GM18868 (cell line): ENCODE data around the gene TMA7.
"Not testable (repeated sequence)": the region's sequence is repeated elsewhere in the genome, so short reads cannot be mapped to it uniquely, and the experiment has no call there.

Experiments used
- ATAC-seq: cut with Tn5 transposase; IDR thresholded peaks from one replicate; pipeline ENCODE4 v1.9.1; 2021; ENCODE audit warnings: mild to moderate bottlenecking, moderate library complexity; ENCODE audit not compliant: unreplicated experiment

Gene TMA7

DNA sequence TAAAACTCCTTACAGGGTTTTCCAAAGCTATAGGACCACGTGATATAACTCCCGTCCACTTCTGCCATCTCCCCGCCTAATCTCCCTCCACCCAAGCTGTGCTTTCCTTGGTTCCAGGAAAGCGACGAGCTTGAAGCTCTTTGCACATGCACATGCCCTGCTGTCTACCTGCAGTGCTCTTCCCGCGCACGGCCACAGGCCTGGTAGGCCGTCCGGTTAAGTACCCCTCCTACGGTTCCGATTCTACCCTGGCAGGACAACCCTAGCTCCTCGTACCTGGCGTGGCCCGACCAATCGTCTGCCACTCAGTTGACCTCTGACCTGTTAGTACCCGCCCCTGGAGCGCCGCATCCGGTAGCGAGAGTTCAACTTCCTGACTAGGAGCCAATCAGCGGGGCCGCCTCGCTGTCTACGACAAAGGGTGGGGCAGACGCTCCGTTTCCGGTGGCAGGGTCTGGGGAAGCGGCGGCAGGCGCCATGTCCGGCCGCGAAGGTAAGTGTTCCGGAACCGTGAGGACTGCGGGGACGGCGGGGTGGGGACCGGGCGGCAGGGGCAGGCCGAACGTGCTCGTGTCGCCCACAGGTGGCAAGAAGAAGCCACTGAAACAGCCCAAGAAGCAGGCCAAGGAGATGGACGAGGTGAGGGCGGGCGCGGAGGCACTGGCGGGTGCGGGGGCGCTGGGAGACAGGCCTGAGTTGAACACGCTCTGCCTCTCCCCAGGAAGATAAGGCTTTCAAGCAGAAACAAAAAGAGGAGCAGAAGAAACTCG, at the start of gene TMA7, which contains the start of gene CCDC51:
Gene TMA7, plus strand, starts transcription at position 438 of the 770 bp plus-strand sequence. Its CDS starts 40 bp downstream, at position 478.
Gene CCDC51, minus strand, starts transcription at position 300 of the 770 bp plus-strand sequence. CDS start 4,991 bp downstream, outside the sequence.
- ATAC-seq: peak; percentile 92

DNA sequence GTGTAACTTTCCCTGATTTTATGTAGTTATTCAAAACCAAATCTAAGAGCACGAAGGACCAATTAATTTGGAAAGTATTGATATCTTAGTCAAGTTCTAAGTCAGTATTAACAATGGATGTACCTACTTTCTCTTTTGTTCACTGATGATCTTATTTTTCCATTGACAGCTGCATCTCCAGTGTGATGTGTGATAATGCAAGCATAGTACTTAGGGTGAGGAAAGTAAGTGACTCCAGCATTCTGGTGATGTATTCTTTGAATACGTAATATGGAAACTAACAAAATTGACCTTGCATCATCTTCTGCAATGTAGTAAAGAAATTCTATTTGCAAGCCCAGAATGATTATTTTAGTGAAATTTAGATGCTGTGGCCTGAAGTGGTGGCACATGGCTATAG, 45.7 kb upstream of the TMA7 start:
- ATAC-seq: no peak

DNA sequence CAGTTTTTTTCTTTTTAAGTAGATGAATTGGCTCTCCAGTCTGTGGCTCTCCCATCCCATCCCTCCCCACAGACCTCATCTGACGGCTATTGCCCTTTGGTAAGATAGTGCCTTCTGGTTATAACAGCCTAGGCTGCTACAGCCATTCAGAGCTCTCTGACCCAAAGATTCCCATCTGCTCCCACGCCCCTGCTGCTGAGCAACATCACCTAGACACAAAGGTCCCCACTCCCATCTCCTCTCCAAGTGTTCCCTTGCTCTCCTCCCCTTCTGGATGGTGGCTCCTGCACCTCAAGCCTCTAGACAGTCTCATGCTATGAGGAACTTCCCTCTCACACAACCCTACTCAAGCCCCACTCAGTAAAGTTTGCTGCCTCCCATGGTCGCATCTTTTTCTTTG, 44.3 kb upstream of the TMA7 start:
- no peak for ATAC-seq

DNA sequence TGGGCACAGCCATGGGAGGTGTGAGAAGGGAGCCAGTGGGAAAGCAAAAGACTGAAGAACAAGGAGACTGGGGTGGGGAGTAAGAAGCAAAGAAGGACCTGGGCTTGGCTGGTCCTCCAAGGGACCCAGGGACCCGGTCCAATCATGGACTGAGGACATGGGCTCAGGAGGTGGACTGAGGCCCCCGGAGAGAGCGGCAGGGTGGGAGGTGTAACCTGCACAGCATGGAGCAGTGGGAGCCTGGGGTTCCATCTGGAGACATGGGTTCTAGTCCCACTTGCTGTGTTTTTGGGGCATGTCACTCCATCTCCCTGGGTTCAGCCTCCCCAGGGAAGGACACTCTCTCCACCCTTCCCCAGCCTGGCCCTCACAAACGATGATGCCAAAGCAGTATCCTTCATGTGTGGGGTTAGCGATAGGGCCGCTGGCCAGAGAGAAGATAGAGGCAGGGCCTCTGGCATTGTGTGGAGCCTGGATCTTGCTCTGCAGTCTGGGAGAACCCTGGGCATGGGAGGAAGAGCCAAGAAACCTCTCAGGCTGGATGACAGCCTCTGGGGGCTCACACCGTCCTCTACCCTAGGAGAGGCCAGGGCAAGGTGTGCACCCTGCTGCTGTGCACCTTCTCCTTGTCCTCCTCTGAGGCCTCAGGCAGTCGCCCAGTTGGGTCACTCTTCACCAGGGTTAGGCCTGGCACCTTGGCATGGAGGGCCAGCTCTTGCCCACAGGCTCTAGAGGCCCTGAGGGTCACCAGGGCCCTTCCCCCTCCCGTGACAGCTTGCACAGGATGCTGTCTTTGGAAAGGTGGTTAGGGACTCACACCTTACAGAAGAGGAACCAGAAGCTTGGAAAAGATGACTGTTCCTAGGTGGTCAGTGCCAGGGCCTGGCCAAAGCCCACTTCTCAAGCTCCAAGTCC, 42.0 kb upstream of the TMA7 start:
- ATAC-seq: no peak

DNA sequence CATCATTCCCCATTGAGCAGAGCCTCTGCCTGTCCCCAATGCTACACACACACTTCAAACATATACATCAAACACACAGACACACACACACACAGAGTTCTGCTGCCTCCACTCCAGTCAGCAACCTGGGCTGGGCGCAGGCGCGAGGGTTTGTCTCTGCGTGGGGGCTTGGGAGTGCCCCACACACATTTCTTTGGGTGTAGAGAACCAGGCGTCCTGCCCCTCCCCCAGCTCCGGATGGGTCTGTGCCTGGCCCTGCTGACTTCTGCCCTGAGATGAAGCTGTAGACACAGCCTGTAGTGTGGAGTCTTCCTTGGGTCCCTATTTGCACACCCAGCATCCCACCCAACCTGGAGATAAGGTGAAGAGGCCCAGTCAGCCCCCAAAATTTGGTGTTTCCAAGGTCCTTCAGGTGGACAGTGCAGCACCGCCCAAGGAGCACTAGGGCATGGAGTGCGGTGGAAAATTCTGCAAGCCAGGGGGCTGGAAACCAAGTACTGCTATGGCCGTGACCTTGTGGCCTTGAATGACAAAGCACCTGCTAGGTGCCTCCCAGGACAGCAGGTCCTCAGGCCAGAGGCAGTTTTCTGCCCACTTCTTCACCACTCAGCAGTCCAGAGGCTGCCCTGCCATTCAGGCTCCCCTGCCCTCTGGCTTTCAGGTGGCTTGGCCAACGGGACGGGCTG, 41.2 kb upstream of the TMA7 start:
- ATAC-seq: no peak

DNA sequence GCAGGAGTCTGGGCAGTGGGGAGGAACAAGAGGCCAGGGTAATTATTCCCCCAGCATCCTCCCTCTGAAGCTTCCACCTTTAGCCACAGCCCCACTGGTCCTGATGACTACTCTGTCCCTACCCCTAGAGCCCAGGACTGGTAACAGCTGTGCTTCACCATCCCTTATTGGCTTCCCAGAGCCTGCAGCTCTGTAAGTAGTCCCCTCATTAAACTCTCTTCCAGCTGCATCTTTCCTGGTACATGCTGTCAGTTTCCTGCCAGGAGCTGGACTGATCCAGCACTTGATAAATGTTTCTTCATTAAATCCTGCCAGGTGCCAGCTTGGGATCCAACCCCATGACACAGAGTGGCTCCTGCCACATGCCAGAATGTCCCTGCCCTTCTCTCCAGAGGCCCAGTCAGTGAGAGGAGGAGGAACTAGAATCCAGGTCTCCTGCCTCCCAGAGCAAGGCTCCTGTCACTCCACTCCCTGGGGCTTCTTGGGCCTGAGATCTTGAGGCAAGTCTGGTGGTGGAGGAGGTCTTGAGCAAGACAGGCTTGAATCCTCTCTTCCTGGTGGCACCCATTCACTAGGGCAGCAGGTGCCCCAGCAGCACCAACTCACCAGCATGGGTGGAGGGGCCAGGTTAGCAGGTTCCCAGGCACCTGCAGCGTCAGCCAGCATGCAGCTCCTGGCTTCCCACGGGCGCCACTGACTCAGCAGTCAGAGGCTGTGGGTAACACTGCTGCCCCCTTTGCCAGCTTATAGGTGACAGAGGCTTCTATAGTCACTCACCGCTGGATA, 40.5 kb upstream of the TMA7 start:
- ATAC-seq: no peak

DNA sequence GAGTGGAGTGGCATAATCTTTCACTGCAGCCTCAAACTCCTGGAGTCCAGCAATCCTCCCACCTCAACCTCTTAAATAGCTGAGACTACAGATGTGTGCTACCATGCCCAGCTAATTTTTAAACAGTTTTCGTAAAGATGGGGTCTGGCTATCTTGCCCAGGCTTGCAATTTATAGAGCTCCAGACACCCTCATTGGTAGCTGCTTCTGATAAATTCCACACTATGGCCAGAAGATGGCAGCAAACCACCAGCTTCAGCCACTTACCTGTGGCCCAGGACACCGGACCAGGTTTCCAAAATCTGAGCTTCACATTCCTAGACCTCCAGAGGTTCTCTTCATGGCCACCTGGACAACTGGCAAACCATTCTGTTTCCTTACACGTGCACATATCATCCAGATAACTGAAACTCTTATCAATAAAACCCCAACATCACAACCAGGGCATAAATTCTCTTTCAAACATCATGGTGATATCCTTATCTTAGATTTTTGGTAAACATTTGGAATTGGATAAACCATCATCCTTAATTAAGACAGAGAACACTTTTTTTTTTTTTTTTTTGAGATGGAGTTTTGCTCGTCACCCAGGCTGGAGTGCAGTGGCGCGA, 39.1 kb upstream of the TMA7 start:
- no peak for ATAC-seq

DNA sequence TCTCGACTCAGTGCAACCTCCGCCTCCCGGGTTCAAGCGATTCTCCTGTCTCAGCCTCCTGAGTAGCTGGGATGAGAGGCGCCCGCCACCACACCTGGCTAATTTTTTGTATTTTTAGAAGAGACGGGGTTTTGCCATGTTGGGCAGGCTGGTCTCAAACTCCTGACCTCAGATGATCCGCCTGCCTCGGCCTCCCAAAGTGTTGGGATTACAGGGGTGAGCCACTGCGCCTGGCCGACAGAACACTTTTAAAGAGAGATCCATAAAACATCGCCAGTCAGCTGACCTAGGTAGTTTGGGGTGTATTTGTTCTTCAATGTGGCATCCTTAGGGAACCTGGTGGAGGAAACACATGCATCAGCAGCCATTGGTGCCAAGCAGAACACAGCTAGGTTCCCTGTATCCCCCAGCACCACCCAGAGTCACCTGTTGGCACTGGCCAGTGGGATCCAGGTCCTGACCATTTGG, 38.6 kb upstream of the TMA7 start:
- ATAC-seq: not testable (repeated sequence)

DNA sequence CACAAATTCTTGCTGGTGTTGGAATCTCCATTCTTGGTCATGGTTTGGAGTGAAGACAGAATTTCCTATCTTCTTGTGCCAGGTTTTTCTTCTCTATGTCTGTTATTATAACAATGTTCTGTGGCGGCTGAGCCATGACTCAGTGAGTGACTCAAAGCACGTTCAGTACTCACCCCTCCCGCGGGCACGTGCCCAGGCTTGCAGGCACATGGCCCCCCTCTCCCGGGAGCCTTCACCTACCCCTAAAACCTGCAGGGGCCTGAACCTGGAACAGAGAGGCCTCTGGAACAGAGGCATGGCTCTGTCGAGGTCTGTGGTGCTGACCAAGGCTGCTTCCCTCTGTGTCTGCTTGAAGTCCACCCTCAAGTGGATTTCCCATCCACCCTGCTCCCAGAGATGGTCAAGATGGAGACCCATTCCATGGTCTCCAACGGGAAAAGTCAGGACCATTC, 37.8 kb upstream of the TMA7 start:
- no peak for ATAC-seq

DNA sequence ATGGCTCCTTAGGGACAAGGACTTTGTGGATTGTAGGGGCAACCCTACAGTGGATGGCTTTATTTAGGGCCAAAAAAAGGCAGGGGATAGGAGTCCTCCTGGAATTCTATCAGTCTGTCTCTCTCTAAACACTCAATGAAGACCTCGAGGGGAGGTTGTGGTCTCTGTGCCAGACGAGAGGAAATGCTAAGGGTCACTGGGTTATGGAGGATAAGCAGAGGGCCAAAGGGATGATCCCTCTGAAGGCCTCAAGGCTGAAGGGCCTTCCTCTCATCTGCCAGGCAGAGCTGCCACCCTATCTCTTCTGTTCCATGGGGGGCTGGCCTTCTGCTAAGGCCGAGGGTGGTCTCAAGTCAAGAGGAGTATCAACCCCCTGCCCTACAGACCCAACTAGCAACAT, 37.1 kb upstream of the TMA7 start:
- no peak for ATAC-seq

DNA sequence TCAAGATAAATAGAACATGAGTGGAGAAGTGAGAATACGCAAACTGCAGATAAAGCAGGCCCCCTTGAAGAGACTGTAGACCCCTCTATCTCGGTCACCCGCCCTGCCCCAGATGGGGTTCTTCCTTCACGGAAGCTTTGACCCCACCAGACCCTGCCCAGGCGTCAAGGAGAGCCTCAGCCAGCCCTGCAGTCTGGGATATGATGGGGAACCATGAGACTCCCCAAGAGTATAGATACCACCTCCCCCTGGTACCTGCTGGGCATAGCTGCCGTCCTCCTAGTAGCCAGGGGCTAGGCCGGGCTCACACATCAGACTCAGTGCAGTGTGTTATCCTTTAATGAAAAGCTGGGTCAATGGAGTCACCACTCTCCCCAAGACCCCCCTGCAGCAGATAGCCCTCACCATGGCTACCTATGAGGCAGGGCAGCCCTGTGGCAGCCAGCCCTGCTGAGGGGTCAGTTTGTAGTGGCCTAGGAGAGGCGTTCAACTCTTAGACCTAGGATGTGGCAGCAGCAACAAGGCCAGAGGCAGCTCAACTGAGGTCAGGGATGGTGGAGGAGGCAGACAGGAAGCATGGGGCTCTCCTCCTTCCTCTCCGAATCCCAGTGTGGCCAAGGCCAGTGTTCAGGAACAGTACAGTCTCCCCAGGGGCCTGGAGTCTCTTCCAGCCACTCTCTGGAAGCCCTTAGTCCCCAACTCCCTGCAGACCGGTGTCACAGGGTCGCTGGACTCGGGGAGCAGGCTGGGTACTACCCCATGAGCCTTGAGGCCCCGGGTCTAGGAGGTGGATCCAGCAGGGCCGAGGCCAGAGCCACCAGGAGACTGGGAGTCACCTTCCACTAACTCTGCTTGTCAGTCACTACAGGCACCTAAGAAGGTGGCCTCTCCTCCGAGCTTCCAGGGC, 36.3 kb upstream of the TMA7 start:
- no peak for ATAC-seq

DNA sequence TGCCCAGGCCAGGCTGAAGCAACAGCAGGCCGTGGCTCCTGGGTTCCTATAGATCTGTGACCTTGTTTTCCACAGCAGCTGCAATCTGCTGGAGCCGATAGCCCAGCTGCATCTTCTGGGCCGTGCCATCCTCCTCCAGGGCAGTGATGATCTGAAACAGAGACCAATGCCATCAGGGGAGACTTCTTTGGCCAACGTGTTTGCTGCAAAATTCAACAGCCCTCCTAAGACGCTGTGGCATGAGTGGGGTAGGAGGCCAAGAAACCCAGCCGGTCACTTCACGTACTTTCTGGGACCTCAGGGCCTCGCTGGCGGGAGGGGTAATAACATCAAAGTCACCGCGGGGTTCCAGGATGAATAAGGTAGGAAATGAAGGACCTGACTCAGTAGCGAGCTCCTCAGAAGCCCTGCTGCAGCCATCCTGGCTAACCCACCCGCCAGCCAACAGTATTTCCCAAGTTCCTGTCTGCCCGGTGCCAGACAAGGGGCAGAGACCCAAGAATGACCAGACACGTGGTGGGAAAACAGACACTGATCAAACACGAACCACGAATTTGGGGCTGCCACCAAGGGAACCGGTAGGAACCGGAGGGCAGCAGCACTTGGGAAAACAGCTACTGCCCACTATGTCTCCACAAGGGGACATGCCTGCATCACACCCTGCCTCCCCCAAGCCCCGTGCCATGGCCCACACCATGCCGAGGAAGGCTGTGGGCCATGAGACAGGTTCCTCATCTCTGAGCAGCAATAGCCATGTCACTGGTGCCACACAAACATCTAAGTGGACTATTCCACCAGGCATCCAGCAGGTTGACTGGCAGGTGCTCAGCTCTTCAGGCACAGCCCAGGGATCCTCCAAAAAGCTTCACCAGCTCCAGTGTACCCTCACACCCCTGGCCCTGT, 35.4 kb upstream of the TMA7 start:
- ATAC-seq: no peak

DNA sequence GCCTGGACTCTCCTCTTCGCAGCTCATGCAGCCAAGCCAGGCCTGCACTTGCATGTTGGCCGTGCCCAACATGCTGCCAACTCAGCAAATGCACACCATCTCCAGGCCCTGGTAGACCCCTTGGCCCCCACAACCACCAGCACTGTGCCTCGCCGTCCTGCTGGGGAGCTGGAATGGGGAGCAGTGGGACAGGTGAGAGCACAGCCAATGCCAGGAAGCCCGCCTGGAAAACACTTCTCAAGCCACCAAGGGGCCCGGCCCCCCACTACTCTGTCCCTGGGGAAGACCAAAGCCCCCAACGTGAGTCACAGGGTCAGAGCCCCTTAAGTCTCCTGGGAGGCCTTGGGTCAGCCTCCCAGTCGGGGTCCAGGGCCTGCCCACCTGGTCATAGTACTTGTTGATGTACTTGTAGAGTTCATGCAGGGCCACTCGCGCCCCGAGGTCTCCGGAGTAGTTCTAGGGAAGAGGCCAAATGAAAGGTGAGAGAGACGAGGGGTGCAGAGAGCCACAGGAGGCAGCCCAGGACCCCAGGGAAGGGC, 34.6 kb upstream of the TMA7 start:
- no peak for ATAC-seq

DNA sequence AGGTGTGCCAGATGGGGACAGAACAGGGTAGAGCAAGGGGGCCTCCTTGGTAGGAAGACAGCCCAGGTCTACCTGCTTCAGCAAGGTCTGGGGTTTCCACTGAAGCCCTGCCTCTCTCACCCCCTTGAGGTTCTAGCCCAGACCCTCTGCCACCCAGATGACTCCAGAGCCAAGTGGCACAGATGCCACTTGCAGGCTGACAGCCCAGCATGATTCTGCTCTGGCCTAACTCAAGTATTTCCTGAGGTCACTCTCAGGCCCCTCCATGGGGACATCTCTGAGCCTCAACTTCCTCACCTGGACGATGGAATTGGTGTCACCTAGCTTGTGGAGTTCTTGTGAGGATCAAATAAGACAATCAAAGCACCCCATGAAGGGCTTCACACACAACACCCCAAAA, 34.1 kb upstream of the TMA7 start:
- no peak for ATAC-seq

DNA sequence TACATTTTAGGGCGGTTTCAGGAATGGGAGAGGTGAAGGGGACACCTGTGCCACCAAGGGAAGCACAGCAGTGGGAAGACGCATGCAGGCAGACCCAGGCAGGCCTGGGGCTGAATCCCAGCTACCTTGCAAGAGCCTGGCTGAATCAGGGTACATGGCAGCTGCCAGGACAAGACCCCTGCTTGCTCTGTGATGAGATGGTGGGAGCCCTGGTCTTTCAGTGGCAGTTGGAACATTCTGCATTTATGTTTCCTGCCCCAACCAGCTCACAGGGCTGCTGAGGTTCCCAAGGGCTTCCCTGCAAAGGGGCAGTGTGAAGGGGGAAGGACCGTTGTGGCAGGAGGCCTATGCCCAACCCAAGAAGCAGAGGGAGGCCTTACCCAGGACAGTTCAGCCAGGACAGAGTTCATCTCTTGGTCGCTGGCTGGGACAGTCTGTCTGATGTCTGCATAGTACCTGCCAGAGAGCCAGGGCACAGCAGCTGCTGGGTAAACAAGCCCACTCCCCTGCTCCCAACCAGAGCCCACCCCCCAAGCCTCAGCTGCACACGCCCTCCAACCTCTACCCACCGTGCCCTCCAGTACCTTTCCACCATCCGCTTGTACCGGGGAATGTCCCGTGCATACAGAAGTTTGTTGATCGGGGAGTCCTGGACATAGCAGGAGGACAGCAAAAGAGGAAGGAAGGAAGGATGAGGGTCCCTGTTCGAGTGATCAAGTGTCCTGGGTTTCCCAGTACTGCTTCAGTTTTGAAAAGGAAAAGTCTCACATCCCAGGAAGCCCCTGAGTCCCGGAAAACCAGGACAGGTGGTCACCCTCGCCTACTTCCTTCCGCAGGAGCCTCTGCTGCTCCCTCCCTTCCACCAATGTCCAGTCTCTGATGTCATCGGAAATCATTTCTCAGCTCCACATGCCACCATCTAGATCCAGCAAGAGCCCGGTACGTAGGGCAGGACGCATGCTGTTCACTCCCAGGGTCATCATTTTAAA, 33.3 kb upstream of the TMA7 start:
- ATAC-seq: no peak

DNA sequence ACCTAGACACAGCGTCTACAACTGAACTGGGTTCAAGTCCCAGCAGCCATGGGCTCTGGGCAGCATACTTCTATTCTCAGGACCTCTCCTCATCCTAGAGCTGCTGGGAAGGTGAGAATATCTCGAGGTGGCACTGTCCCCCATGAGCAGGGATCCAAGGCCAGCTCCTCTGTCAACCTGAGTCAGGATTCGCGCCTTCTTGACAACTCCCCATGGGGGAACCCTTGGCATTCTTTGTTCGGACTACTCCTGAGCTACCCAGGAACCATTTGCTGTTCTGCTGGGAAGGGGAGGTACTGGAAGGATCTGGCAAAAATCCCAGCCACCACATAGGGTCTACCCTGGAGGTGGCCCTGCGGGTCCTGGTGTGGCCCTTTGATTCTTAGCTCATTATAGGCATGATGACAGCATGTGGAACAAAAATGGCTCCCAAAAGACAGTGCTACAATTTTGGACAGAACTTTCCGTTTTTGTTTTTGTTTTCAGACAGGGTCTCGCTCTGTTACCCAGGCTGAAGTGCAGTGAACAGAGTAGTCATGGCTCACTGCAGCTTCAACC, 32.4 kb upstream of the TMA7 start:
- ATAC-seq: no peak
